ENCODE data around the gene MAN2B2.

DNA sequence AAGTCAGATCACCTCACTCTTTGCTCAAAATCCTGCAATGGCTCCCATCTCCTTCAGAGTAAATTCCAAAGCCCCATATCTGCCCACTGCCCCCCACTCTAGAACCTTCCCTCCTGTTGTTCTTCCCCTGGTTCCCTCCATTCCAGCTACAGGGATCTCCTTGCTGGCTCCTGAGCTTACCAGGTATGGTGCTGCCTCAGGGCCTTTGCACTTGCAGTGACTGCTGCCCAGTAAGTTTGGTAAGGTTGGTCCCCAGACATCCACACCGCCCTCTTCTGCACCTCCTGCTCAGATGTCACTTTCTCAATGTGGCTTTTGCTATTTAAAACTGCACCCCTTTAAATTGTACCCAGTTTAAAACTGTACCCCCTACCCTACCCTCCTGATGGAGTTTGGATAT, 7.8 kb upstream of the MAN2B2 start:
- TF ChIP-seq, protein P1, sequence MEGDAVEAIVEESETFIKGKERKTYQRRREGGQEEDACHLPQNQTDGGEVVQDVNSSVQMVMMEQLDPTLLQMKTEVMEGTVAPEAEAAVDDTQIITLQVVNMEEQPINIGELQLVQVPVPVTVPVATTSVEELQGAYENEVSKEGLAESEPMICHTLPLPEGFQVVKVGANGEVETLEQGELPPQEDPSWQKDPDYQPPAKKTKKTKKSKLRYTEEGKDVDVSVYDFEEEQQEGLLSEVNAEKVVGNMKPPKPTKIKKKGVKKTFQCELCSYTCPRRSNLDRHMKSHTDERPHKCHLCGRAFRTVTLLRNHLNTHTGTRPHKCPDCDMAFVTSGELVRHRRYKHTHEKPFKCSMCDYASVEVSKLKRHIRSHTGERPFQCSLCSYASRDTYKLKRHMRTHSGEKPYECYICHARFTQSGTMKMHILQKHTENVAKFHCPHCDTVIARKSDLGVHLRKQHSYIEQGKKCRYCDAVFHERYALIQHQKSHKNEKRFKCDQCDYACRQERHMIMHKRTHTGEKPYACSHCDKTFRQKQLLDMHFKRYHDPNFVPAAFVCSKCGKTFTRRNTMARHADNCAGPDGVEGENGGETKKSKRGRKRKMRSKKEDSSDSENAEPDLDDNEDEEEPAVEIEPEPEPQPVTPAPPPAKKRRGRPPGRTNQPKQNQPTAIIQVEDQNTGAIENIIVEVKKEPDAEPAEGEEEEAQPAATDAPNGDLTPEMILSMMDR (IDR thresholded peaks at IDR 0.05): no peak
- TF ChIP-seq POLR2A (IDR thresholded peaks at IDR 0.05): no peak
